ENCODE measurements around the gene SLC25A5. TPM values are rescaled to one million over a fixed set of nuclear protein-coding genes. Genes with fewer than 3 reads are reported as not detected.
"Not testable (repeated sequence)": the region's sequence is repeated elsewhere in the genome, so short reads cannot be mapped to it uniquely, and the experiment has no call there.

Gene SLC25A5
- total RNA-seq, 1 donor from 2014 or later: 282 TPM

GRCh38 chrX:119475389-119476101 lies 7.3 kb downstream of the SLC25A5 start:
- no peak for DNase-seq (ENCODE audit: extremely low read depth, low read depth, low spot score)

GRCh38 chrX:119477812-119478232 lies 9.6 kb downstream of the SLC25A5 start:
- no peak for DNase-seq (ENCODE audit: extremely low read depth, low read depth, low spot score)

GRCh38 chrX:119478504-119478903 lies 10.3 kb downstream of the SLC25A5 start:
- DNase-seq (ENCODE audit: extremely low read depth, low read depth, low spot score): no peak

- DNase-seq (ENCODE audit: extremely low read depth, low read depth, low spot score): no peak
Measured at GRCh38 chrX:119479845-119480244, 11.6 kb downstream of the SLC25A5 start.

GRCh38 chrX:119481323-119481801 lies 13.1 kb downstream of the SLC25A5 start:
- no peak for DNase-seq (ENCODE audit: extremely low read depth, low read depth, low spot score)

GRCh38 chrX:119482041-119482440 lies 13.8 kb downstream of the SLC25A5 start:
- no peak for DNase-seq (ENCODE audit: extremely low read depth, low read depth, low spot score)

GRCh38 chrX:119482481-119483480 lies 14.5 kb downstream of the SLC25A5 start:
- DNase-seq (ENCODE audit: extremely low read depth, low read depth, low spot score): no peak

- no peak for DNase-seq (ENCODE audit: extremely low read depth, low read depth, low spot score)
Measured at GRCh38 chrX:119486745-119487144, 18.5 kb downstream of the SLC25A5 start.

- DNase-seq (ENCODE audit: extremely low read depth, low read depth, low spot score): not testable (repeated sequence)
Measured at GRCh38 chrX:119487766-119488165, 19.5 kb downstream of the SLC25A5 start.

GRCh38 chrX:119488749-119489148 lies 20.5 kb downstream of the SLC25A5 start:
- DNase-seq (ENCODE audit: extremely low read depth, low read depth, low spot score): no peak

GRCh38 chrX:119489212-119490074 lies 21.2 kb downstream of the SLC25A5 start:
- no peak for DNase-seq (ENCODE audit: extremely low read depth, low read depth, low spot score)

- DNase-seq (ENCODE audit: extremely low read depth, low read depth, low spot score): no peak
Measured at GRCh38 chrX:119492463-119492862, 24.2 kb downstream of the SLC25A5 start.

- DNase-seq (ENCODE audit: extremely low read depth, low read depth, low spot score): not testable (repeated sequence)
Measured at GRCh38 chrX:119493851-119494495, 25.7 kb downstream of the SLC25A5 start.

GRCh38 chrX:119495734-119496726 lies 27.8 kb downstream of the SLC25A5 start:
- no peak for DNase-seq (ENCODE audit: extremely low read depth, low read depth, low spot score)

- DNase-seq (ENCODE audit: extremely low read depth, low read depth, low spot score): no peak
Measured at GRCh38 chrX:119497185-119497584, 28.9 kb downstream of the SLC25A5 start.

GRCh38 chrX:119500061-119500800 lies 32.0 kb downstream of the SLC25A5 start:
- DNase-seq (ENCODE audit: extremely low read depth, low read depth, low spot score): no peak

GRCh38 chrX:119501511-119502148 lies 33.4 kb downstream of the SLC25A5 start:
- DNase-seq (ENCODE audit: extremely low read depth, low read depth, low spot score): no peak
